PFSK-1 (cell line): Measurements from ENCODE around the gene KLF7.

Experiments
- FOXP2 ChIP-seq: optimal IDR thresholded peaks from 2 replicates; pipeline ENCODE3; 2011; ENCODE audit warnings: borderline replicate concordance, control low read depth, inconsistent platforms; ENCODE audit not compliant: insufficient read depth; ENCODE audit errors: extremely low read length, extremely low read depth
- POLR2AphosphoS5 ChIP-seq: IDR thresholded peaks from 2 replicates; pipeline ENCODE4 v1.6.1; 2012; ENCODE audit warnings: low read depth, mild to moderate bottlenecking, control low read depth, low read length, moderate library complexity
- SIN3A ChIP-seq: IDR thresholded peaks from 2 replicates; pipeline ENCODE4 v1.6.1; 2012; ENCODE audit warnings: mild to moderate bottlenecking, low read length, moderate library complexity, borderline replicate concordance; ENCODE audit not compliant: insufficient read depth
- TAF1 ChIP-seq: IDR thresholded peaks from 2 replicates; pipeline ENCODE4 v1.6.1; 2012; ENCODE audit warnings: low read length, control low read depth, borderline replicate concordance; ENCODE audit not compliant: insufficient read depth
- TF ChIP-seq, protein P1 (sequence below), 2 experiments: IDR thresholded peaks; 2 replicates each; pipeline versions ENCODE4 v1.6.1 to v1.8.0; 2011 to 2012; ENCODE audit warnings: low read depth in 2 of 2, low read length in 2 of 2, control low read depth in 1 of 2, inconsistent platforms in 1 of 2, mild to moderate bottlenecking in 1 of 2, moderate library complexity in 1 of 2; ENCODE audit not compliant: insufficient read depth in 1 of 2

KLF7 gene

DNA sequence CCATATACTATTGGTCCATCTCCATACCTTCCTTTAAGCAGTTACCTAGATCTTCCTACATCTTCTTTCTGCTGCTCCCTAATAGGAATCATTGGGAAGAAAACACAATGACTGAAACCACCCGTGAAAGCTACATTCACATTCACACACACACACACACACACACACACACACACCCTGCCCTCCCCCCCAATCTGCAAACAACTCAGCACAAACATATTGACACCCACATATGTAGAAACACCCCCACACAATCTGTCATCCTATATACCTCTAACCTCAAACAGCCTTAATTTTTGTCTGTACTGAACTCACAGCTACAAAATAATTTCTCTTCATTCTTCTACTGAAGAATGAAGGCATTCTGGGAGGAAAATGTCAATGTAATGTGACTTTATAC lies 63.8 kb downstream of the KLF7 start:
- no peak for TF ChIP-seq POLR2AphosphoS5
- no peak for TF ChIP-seq FOXP2
- no peak for TF ChIP-seq TAF1
- TF ChIP-seq, protein P1, sequence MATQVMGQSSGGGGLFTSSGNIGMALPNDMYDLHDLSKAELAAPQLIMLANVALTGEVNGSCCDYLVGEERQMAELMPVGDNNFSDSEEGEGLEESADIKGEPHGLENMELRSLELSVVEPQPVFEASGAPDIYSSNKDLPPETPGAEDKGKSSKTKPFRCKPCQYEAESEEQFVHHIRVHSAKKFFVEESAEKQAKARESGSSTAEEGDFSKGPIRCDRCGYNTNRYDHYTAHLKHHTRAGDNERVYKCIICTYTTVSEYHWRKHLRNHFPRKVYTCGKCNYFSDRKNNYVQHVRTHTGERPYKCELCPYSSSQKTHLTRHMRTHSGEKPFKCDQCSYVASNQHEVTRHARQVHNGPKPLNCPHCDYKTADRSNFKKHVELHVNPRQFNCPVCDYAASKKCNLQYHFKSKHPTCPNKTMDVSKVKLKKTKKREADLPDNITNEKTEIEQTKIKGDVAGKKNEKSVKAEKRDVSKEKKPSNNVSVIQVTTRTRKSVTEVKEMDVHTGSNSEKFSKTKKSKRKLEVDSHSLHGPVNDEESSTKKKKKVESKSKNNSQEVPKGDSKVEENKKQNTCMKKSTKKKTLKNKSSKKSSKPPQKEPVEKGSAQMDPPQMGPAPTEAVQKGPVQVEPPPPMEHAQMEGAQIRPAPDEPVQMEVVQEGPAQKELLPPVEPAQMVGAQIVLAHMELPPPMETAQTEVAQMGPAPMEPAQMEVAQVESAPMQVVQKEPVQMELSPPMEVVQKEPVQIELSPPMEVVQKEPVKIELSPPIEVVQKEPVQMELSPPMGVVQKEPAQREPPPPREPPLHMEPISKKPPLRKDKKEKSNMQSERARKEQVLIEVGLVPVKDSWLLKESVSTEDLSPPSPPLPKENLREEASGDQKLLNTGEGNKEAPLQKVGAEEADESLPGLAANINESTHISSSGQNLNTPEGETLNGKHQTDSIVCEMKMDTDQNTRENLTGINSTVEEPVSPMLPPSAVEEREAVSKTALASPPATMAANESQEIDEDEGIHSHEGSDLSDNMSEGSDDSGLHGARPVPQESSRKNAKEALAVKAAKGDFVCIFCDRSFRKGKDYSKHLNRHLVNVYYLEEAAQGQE (IDR thresholded peaks at IDR 0.05; ENCODE audit: insufficient read depth in 1 of 2, low read depth in 2 of 2, low read length in 2 of 2): no peak
- TF ChIP-seq SIN3A: no peak

DNA sequence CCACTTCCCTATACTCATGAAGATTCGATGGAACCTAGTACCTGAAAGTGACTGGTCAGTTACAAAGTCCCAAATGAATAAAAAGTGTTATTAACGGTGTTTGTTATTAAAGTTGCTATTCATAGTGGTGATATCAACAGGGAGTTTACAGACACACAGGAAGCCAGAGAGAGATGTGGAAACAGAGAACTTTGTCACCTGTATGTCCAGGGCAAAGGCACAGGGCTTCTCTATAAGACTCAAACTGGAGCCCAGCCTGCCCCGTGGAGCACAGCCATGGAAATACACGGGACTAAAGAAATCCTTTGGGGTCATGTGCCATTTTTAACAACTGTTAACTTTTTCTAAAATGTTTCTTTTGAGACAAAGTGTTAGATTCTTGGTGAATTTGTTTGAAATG lies 68.5 kb downstream of the KLF7 start:
- TF ChIP-seq, protein P1 (IDR thresholded peaks at IDR 0.05; ENCODE audit: insufficient read depth in 1 of 2, low read depth in 2 of 2, low read length in 2 of 2): no peak
- TF ChIP-seq FOXP2 (no peak), SIN3A (no peak), POLR2AphosphoS5 (no peak)

DNA sequence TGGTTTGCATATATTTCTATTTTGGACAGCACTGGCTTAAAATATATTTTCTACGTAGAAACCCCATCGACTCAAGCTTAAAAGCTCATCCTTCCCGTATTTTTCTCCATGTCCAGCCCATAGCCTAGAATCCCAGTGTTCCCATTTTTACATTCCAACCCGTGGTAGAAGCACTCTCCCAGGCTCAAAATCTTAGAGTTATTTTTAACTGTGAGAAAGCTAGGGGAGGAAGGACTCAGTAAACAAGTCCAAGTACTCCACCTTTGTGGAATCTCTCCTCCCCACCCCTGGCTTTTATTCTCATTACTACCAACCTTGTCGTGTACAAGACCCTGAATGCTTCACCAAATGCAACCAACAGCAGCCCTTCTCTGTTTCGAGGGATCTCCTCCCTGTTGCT lies 69.8 kb downstream of the KLF7 start:
- TF ChIP-seq FOXP2 (no peak), POLR2AphosphoS5 (no peak), SIN3A (no peak), TAF1 (no peak)
- TF ChIP-seq, protein P1 (IDR thresholded peaks at IDR 0.05; ENCODE audit: insufficient read depth in 1 of 2, low read depth in 2 of 2, low read length in 2 of 2): no peak

DNA sequence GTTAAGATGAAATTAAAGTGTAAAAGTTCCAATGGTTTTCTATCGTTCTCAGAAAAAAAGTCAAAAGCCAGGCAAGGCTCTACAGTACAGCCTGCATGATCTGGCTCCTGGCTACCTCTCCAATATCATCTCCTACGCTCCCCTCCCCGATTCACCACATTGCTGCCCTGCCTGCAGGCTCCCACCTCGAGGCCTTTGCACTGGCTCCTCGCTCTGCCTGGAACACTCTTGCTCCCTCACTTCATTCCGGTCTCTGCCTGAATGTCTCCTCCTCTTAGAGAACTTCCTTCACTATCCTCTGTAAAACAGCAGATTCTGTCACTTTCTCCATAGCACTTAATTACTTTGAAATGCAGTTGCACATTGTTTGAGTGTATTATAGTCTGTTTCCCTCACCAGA lies 72.5 kb downstream of the KLF7 start:
- TF ChIP-seq POLR2AphosphoS5: no peak
- TF ChIP-seq FOXP2: no peak
- TF ChIP-seq, protein P1 (IDR thresholded peaks at IDR 0.05; ENCODE audit: insufficient read depth in 1 of 2, low read depth in 2 of 2, low read length in 2 of 2): no peak
- TF ChIP-seq SIN3A: no peak
- no peak for TF ChIP-seq TAF1

DNA sequence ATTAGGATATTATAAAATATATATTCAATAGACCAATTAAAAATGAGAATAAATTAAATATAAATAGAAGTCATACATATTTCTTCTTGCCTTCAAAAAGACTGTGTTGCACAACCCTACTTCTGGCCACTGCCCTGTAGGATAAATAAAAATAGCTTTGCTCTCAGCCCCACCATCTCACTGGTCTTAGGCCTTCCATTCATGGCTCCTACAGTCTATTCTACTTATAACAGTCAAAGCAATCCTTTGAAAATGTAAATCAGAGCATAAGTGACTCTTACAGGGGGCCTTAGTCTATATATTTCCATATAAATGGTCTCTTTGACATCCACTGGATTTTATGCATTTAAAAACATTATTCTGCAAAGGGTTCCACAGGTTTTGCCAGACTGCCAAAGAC lies 72.9 kb downstream of the KLF7 start:
- TF ChIP-seq TAF1: no peak
- TF ChIP-seq, protein P1 (IDR thresholded peaks at IDR 0.05; ENCODE audit: insufficient read depth in 1 of 2, low read depth in 2 of 2, low read length in 2 of 2): no peak
- no peak for TF ChIP-seq FOXP2
- TF ChIP-seq SIN3A: no peak
- no peak for TF ChIP-seq POLR2AphosphoS5
